Measurements from ENCODE around the gene TRIOBP. TPM values are rescaled to one million over a fixed set of nuclear protein-coding genes. Genes with fewer than 3 reads are reported as not detected.

TRIOBP gene
- total RNA-seq, 2 experiments from 2014 or later: 31.1 to 31.6 TPM

DNA sequence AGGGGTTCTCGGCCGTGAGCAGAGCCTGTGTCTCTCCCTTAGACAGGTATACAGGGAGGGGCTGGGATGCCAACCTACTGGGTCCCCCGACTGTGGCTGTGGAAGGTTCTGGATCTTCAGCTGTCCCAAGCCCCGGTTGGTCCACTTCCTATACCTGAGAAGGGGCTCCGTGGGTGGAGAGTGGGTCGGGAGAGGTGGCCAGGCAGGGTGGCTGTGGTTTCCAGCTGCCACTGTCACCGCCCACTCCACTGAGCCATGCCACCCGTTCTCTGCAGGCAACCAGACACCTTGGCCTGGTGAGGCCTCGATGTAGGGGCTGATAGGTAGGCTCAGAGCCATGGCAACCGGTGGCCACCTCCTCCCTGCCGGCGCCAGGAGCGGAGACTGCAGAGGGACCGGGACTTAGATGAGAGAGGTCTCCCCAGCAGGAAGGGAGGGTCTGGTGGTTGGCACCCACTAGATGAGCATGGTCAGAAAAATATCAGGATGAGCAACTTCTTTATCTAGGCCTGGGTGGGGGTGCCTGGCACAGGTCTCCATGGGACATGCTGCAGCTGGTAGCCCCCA lies 53.8 kb downstream of the TRIOBP start:
- H3K4me3 ChIP-seq (ENCODE audit: low read depth, low read length, poor library complexity, severe bottlenecking): no peak overlapping the region
- H3K9me3 ChIP-seq (ENCODE audit: low read length): no peaks in the 10 kb centered on the region
- H4K20me1 ChIP-seq (ENCODE audit: insufficient read depth, low read length): no peaks in the 10 kb centered on the region
- H3K79me2 ChIP-seq (ENCODE audit: insufficient read depth, low read depth, low read length): peaks cover 9% of the 10 kb centered on the region; the same call in 1 of the 2 replicates
- ChIA-PET CTCF (ENCODE audit: unreplicated experiment) (no interaction called here), POLR2A (no interaction called here)
- peaks cover 14% of the 10 kb centered on the region; the same call in 1 of the 2 replicates for H3K36me3 ChIP-seq (ENCODE audit: insufficient read depth, low read length)
- no peak overlapping the region for H3K27ac ChIP-seq (ENCODE audit: low read depth, low read length, poor library complexity, severe bottlenecking)
- TF ChIP-seq EZH2phosphoT487 (IDR thresholded peaks at IDR 0.05; ENCODE audit: borderline replicate concordance, low read depth, low read length) (no peak), CTCF (conservative IDR thresholded peaks at IDR 0.05; ENCODE audit: low read length) (no peak)
- peaks cover 7% of the 10 kb centered on the region for H3K4me1 ChIP-seq (ENCODE audit: insufficient read depth, low read length, poor library complexity, severe bottlenecking)
- H2AFZ ChIP-seq (ENCODE audit: low read length): no peak overlapping the region
- DNase-seq (ENCODE audit: low spot score): no peak
- no TSS peak for BruUV-seq (replicated peaks)
- no peaks in the 10 kb centered on the region for H3K9me2 ChIP-seq (ENCODE audit: insufficient read depth, low read length)
- intact Hi-C loops (cut with micrococcal nuclease; ENCODE audit: unreplicated experiment): no loop called here
- no peak overlapping the region for H3K4me2 ChIP-seq (ENCODE audit: low read length)

DNA sequence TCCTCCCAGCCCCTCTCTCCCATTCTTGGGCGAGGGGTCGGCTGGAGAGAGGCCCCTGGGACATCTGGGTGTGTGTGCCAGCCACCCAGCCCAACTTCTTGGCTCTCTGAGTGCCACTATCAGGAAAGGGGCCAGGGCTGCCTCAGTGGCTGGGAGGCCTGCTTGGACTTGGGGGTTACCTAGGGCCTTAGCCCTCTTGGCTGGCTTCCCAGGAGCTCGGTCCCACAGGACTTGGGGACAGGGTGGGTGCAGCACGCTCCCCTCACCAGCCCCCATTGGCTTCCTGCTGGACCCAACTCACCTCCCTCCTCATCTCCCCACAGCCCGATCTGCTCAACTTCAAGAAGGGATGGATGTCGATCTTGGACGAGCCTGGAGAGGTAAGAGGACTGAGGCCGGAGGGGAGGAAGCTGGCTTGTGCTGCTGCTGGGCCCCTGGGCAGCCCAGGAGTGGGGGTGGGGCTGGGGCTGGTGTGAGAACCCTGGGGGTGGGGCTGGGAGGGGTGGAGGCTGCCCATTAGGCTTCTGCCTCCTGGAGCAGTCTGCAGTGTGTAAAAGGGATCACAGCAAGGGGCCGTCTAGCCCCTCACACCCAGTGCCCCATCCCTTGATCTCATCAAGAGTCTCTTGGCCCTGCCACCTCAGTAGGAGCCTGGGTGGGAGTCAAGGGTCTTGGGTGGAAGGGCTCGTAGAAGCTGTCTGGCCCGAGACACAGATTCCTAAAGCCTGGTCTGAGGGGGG lies 54.8 kb downstream of the TRIOBP start:
- ChIA-PET CTCF (ENCODE audit: unreplicated experiment) (interaction anchor here (0.6 kb wide), 1 partner anchor 116 kb away, joined by 6 read pairs; no protein-coding TSS in a partner anchor), POLR2A (no interaction called here)
- Histone ChIP-seq H3K9me2 (ENCODE audit: insufficient read depth, low read length) (no peaks in the 10 kb centered on the region), H4K20me1 (ENCODE audit: insufficient read depth, low read length) (no peaks in the 10 kb centered on the region), H3K27ac (ENCODE audit: low read depth, low read length, poor library complexity, severe bottlenecking) (no peak overlapping the region), H3K4me2 (ENCODE audit: low read length) (no peak overlapping the region), H3K79me2 (ENCODE audit: insufficient read depth, low read depth, low read length) (peaks cover 5% of the 10 kb centered on the region; the same call in 1 of the 2 replicates), H3K9me3 (ENCODE audit: low read length) (no peaks in the 10 kb centered on the region), H3K4me3 (ENCODE audit: low read depth, low read length, poor library complexity, severe bottlenecking) (no peak overlapping the region), H3K36me3 (ENCODE audit: insufficient read depth, low read length) (peaks cover 17% of the 10 kb centered on the region; the same call in 1 of the 2 replicates), H3K4me1 (ENCODE audit: insufficient read depth, low read length, poor library complexity, severe bottlenecking) (peaks cover 7% of the 10 kb centered on the region), H2AFZ (ENCODE audit: low read length) (no peak overlapping the region)
- intact Hi-C loops (cut with micrococcal nuclease; ENCODE audit: unreplicated experiment): no loop called here
- TF ChIP-seq EZH2phosphoT487 (IDR thresholded peaks at IDR 0.05; ENCODE audit: borderline replicate concordance, low read depth, low read length) (no peak), CTCF (conservative IDR thresholded peaks at IDR 0.05; ENCODE audit: low read length) (no peak)
- no TSS peak for BruUV-seq (replicated peaks)
- DNase-seq (ENCODE audit: low spot score): no peak
